ENCODE measurements around the gene IL6. TPM values are rescaled to one million over a fixed set of nuclear protein-coding genes. Genes with fewer than 3 reads are reported as not detected.

Gene IL6
- polyA plus RNA-seq, 1 donor (not counting 4 experiments of a cell fraction or from before 2014, with no cell fraction given): 5.0 TPM

- no peak overlapping the region for H3K4me2 ChIP-seq (ENCODE audit: control insufficient read depth, extremely low read depth, insufficient read depth, low read depth, low read length)
- H3K36me3 ChIP-seq (ENCODE audit: control insufficient read depth in 2 of 2, extremely low read depth in 1 of 2, insufficient read depth in 2 of 2, low read length in 2 of 2): no peaks in the 10 kb centered on the region
- no peaks in the 10 kb centered on the region for H3K27me3 ChIP-seq (ENCODE audit: control insufficient read depth, extremely low read depth, insufficient read depth, low read length)
- no peaks in the 10 kb centered on the region for H4K20me1 ChIP-seq (ENCODE audit: control insufficient read depth, extremely low read depth, insufficient read depth, low read length)
- TF ChIP-seq CTCF (optimal IDR thresholded peaks at IDR 0.05 in 1 of 3, IDR thresholded peaks at IDR 0.05 in 1 of 3, conservative IDR thresholded peaks at IDR 0.05 in 1 of 3; ENCODE audit: extremely low read depth in 1 of 3, insufficient read depth in 2 of 3, low read length in 3 of 3): peak in 2 of 3 experiments; percentile 70 to 82
- TF ChIP-seq EZH2 (IDR thresholded peaks at IDR 0.05; ENCODE audit: low read length): no peak
- no peak overlapping the region for H3K9ac ChIP-seq (ENCODE audit: control insufficient read depth, extremely low read depth, insufficient read depth, low read length)
- no peak overlapping the region for H3K4me3 ChIP-seq (ENCODE audit: control insufficient read depth in 2 of 3, extremely low read depth in 1 of 3, insufficient read depth in 2 of 3, low read depth in 1 of 3, low read length in 3 of 3)
- no peaks in the 10 kb centered on the region for H3K79me2 ChIP-seq (ENCODE audit: control insufficient read depth, insufficient read depth, low read length)
- H3K9me3 ChIP-seq (ENCODE audit: control insufficient read depth, low read depth, low read length): no peaks in the 10 kb centered on the region
- peaks cover 12% of the 10 kb centered on the region for H3K4me1 ChIP-seq (ENCODE audit: control insufficient read depth, extremely low read depth, insufficient read depth, low read length)
- dilution Hi-C loops (cut with MboI; ENCODE audit: extremely low pct_ligation_motif_present, low sequenced_read_pairs): loop anchor here (25.0 kb wide), 1 partner anchor 170 kb away; no protein-coding TSS in a partner anchor
- no peaks in the 10 kb centered on the region for H3K9me1 ChIP-seq (ENCODE audit: control insufficient read depth, extremely low read depth, insufficient read depth, low read length)
- H3K27ac ChIP-seq (ENCODE audit: control insufficient read depth, insufficient read depth, low read length): no peak overlapping the region
- DNase-seq (ENCODE audit: low read depth, low spot score) (peak; percentile 17), FAIRE-seq (peak; percentile 75)
- H2AFZ ChIP-seq (ENCODE audit: control insufficient read depth, low read length): no peak overlapping the region
Measured at GRCh38 chr7:22732556-22733126, 5.6 kb downstream of the IL6 start.

- TF ChIP-seq EZH2 (IDR thresholded peaks at IDR 0.05; ENCODE audit: low read length) (no peak), CTCF (optimal IDR thresholded peaks at IDR 0.05 in 1 of 3, IDR thresholded peaks at IDR 0.05 in 1 of 3, conservative IDR thresholded peaks at IDR 0.05 in 1 of 3; ENCODE audit: extremely low read depth in 1 of 3, insufficient read depth in 2 of 3, low read length in 3 of 3) (no peak)
- DNase-seq (ENCODE audit: low read depth, low spot score) (no peak), FAIRE-seq (no peak)
- dilution Hi-C loops (cut with MboI; ENCODE audit: extremely low pct_ligation_motif_present, low sequenced_read_pairs): loop anchor here (25.0 kb wide), 1 partner anchor 171 kb away; no protein-coding TSS in a partner anchor
- Histone ChIP-seq H3K4me3 (ENCODE audit: control insufficient read depth in 2 of 3, extremely low read depth in 1 of 3, insufficient read depth in 2 of 3, low read depth in 1 of 3, low read length in 3 of 3) (no peak overlapping the region), H3K4me1 (ENCODE audit: control insufficient read depth, extremely low read depth, insufficient read depth, low read length) (peaks cover 10% of the 10 kb centered on the region), H3K4me2 (ENCODE audit: control insufficient read depth, extremely low read depth, insufficient read depth, low read depth, low read length) (no peak overlapping the region), H3K27ac (ENCODE audit: control insufficient read depth, insufficient read depth, low read length) (no peak overlapping the region), H3K36me3 (ENCODE audit: control insufficient read depth in 2 of 2, extremely low read depth in 1 of 2, insufficient read depth in 2 of 2, low read length in 2 of 2) (no peaks in the 10 kb centered on the region), H4K20me1 (ENCODE audit: control insufficient read depth, extremely low read depth, insufficient read depth, low read length) (no peaks in the 10 kb centered on the region), H3K27me3 (ENCODE audit: control insufficient read depth, extremely low read depth, insufficient read depth, low read length) (no peaks in the 10 kb centered on the region), H3K79me2 (ENCODE audit: control insufficient read depth, insufficient read depth, low read length) (no peaks in the 10 kb centered on the region), H3K9me3 (ENCODE audit: control insufficient read depth, low read depth, low read length) (no peaks in the 10 kb centered on the region), H3K9ac (ENCODE audit: control insufficient read depth, extremely low read depth, insufficient read depth, low read length) (no peak overlapping the region), H3K9me1 (ENCODE audit: control insufficient read depth, extremely low read depth, insufficient read depth, low read length) (no peaks in the 10 kb centered on the region), H2AFZ (ENCODE audit: control insufficient read depth, low read length) (no peak overlapping the region)
Measured at GRCh38 chr7:22733761-22734160, 6.8 kb downstream of the IL6 start.

All from keratinocyte (primary cell).